Liver (tissue), 9 donors: Measurements from ENCODE around the gene PCNX2. TPM values are rescaled to one million over a fixed set of nuclear protein-coding genes. Genes with fewer than 3 reads are reported as not detected.

Source experiments
- DNase-seq: peaks from one replicate; pipeline ENCODE4 v3.0.0-alpha.2; 2017; ENCODE audit warnings: low spot score
- H3K27ac ChIP-seq, 2 donors: one replicate each; pipeline ENCODE4 v1.7.0; 2013; ENCODE audit warnings: inconsistent platforms in 2 of 2, low read length in 2 of 2, control low read depth in 1 of 2, low read depth in 1 of 2, mild to moderate bottlenecking in 1 of 2
- H3K27me3 ChIP-seq, 4 donors: one replicate each; pipeline versions ENCODE4 v1.6.1 to v1.7.0; 2013; ENCODE audit warnings: low read length in 3 of 4, inconsistent platforms in 1 of 4, mild to moderate bottlenecking in 1 of 4, moderate library complexity in 1 of 4; ENCODE audit not compliant: control insufficient read depth in 4 of 4, insufficient read depth in 4 of 4
- H3K36me3 ChIP-seq, 4 donors: one replicate each; pipeline versions ENCODE4 v1.6.1 to v1.7.0; 2013; ENCODE audit warnings: low read length in 3 of 4, mild to moderate bottlenecking in 3 of 4, low read depth in 1 of 4, moderate library complexity in 1 of 4; ENCODE audit not compliant: control insufficient read depth in 4 of 4, insufficient read depth in 3 of 4
- H3K4me1 ChIP-seq, 4 donors: one replicate each; pipeline versions ENCODE4 v1.6.1 to v1.7.0; 2013; ENCODE audit warnings: low read length in 3 of 4, mild to moderate bottlenecking in 3 of 4, moderate library complexity in 1 of 4; ENCODE audit not compliant: control insufficient read depth in 4 of 4, insufficient read depth in 4 of 4
- H3K4me3 ChIP-seq, 3 donors: one replicate each; pipeline versions ENCODE4 v1.6.1 to v1.7.0; 2013; ENCODE audit warnings: low read length in 3 of 3, control low read depth in 1 of 3, low read depth in 1 of 3, mild to moderate bottlenecking in 1 of 3
- H3K9ac ChIP-seq, 2 donors: one replicate each; pipeline ENCODE4 v1.7.0; 2013; ENCODE audit warnings: low read length in 2 of 2, mild to moderate bottlenecking in 2 of 2, moderate library complexity in 2 of 2, control low read depth in 1 of 2, low read depth in 1 of 2
- H3K9me3 ChIP-seq, 4 donors: one replicate each; pipeline versions ENCODE4 v1.6.1 to v1.7.0; 2013; ENCODE audit warnings: low read length in 3 of 4; ENCODE audit not compliant: control insufficient read depth in 4 of 4
- ATF3 ChIP-seq: IDR thresholded peaks from 2 replicates; pipeline ENCODE4 v1.6.1; 2016; ENCODE audit warnings: antibody characterized with exemption
- CTCF ChIP-seq: fragments of 150-350 bp; IDR thresholded peaks from 2 replicates; pipeline ENCODE4 v1.5.1; 2017; ENCODE audit warnings: improper control_type of control experiment, low read depth, low read length; ENCODE audit not compliant: missing input control
- EGR1 ChIP-seq, 2 donors: IDR thresholded peaks; 2 replicates each; pipeline ENCODE4 v1.6.1; 2016 to 2018; ENCODE audit warnings: antibody characterized with exemption in 2 of 2, low read depth in 2 of 2
- FOXA1 ChIP-seq: IDR thresholded peaks from 2 replicates; pipeline ENCODE4 v1.6.1; 2016; ENCODE audit warnings: antibody characterized with exemption
- FOXA2 ChIP-seq: IDR thresholded peaks from 2 replicates; pipeline ENCODE4 v1.6.1; 2016; ENCODE audit warnings: antibody characterized with exemption
- GABPA ChIP-seq, 2 donors: IDR thresholded peaks in 1 of 2; conservative IDR thresholded peaks in 1 of 2; 2 replicates each; pipeline ENCODE4 v1.6.1; 2016; ENCODE audit warnings: antibody characterized with exemption in 2 of 2, mild to moderate bottlenecking in 1 of 2, moderate library complexity in 1 of 2
- HNF4A ChIP-seq, 2 donors: conservative IDR thresholded peaks; 2 replicates each; pipeline ENCODE4 v1.6.1; 2016; ENCODE audit warnings: antibody characterized with exemption in 2 of 2, mild to moderate bottlenecking in 2 of 2
- HNF4G ChIP-seq: IDR thresholded peaks from 2 replicates; pipeline ENCODE4 v1.6.1; 2016; ENCODE audit warnings: antibody characterized with exemption
- JUND ChIP-seq, 2 donors: IDR thresholded peaks; 2 replicates each; pipeline ENCODE4 v1.6.1; 2016; ENCODE audit warnings: antibody characterized with exemption in 2 of 2
- MAX ChIP-seq: IDR thresholded peaks from 2 replicates; pipeline ENCODE4 v1.6.1; 2016; ENCODE audit warnings: antibody characterized with exemption
- NR2F2 ChIP-seq: IDR thresholded peaks from 2 replicates; pipeline ENCODE4 v1.6.1; 2016; ENCODE audit warnings: antibody characterized with exemption
- RAD21 ChIP-seq, 2 donors: IDR thresholded peaks; 2 replicates each; pipeline ENCODE4 v1.6.1; 2016; ENCODE audit warnings: antibody characterized with exemption in 2 of 2, mild to moderate bottlenecking in 2 of 2
- REST ChIP-seq: IDR thresholded peaks from 2 replicates; pipeline ENCODE4 v1.6.1; 2016; ENCODE audit warnings: antibody characterized with exemption, mild to moderate bottlenecking
- RXRA ChIP-seq, 2 donors: IDR thresholded peaks; 2 replicates each; pipeline ENCODE4 v1.6.1; 2017 to 2018; ENCODE audit warnings: antibody characterized with exemption in 2 of 2, mild to moderate bottlenecking in 1 of 2
- SP1 ChIP-seq: IDR thresholded peaks from 2 replicates; pipeline ENCODE4 v1.6.1; 2018; ENCODE audit warnings: antibody characterized with exemption, mild to moderate bottlenecking
- TAF1 ChIP-seq: conservative IDR thresholded peaks from 2 replicates; pipeline ENCODE4 v1.6.1; 2016; ENCODE audit warnings: antibody characterized with exemption, mild to moderate bottlenecking
- YY1 ChIP-seq: IDR thresholded peaks from 2 replicates; pipeline ENCODE4 v1.6.1; 2016; ENCODE audit warnings: antibody characterized with exemption, mild to moderate bottlenecking
- ZBTB33 ChIP-seq: IDR thresholded peaks from 2 replicates; pipeline ENCODE4 v1.6.1; 2016; ENCODE audit warnings: antibody characterized with exemption
- WGBS: extraction: QIAGEN DNeasy Blood & Tissue Kit; methylation state at CpG from one replicate; pipeline ENCODE4 v1.1.7; 2013; 5-methylcytosine and 5-hydroxymethylcytosine counted together
- polyA plus RNA-seq, 2 donors: library from polyadenylated mRNA; stranded (reverse) in 1 of 2; unstranded in 1 of 2; fragments of 200-250 nt in 1 of 2; fragments of >200 nt in 1 of 2; fragmentation: Nextera tagmentation in 1 of 2; extraction: Ambion mirVana in 1 of 2; gene quantifications; one replicate each; pipeline versions ENCODE4 v1.2.1 to v1.2.3, GENCODE V29; 2013 to 2015
- total RNA-seq, 2 donors: library from RNA; depleted of rRNA; stranded (reverse); fragments of >200 nt; gene quantifications; one replicate each; pipeline ENCODE4 v1.2.3, GENCODE V29; 2014
- donor health status: healthy.
- donor health status: healthy.
- donor health status: healthy.
- donor health status: healthy.
- donor health status: healthy.

PCNX2 gene
- total and polyA plus RNA-seq, 4 donors: 0.20 to 3.1 (median 0.92) TPM

- no peak for TF ChIP-seq ZBTB33
- TF ChIP-seq ATF3: no peak
- TF ChIP-seq HNF4A (conservative IDR thresholded peaks at IDR 0.05): no peak
- TF ChIP-seq EGR1 (IDR thresholded peaks at IDR 0.05; ENCODE audit: low read depth in 2 of 2): no peak
- TF ChIP-seq NR2F2: no peak
Measured at GRCh38 chr1:233277637-233278606, 17.6 kb downstream of the PCNX2 start (continued).

- H3K36me3 ChIP-seq: no peaks in the 10 kb centered on the region
- H3K27me3 ChIP-seq: no peaks in the 10 kb centered on the region
- H3K4me3 ChIP-seq: no peak overlapping the region
- H3K27ac ChIP-seq: no peak overlapping the region
- no peak for DNase-seq
- no peak overlapping the region for H3K9ac ChIP-seq
- no peaks in the 10 kb centered on the region for H3K9me3 ChIP-seq
- TF ChIP-seq FOXA1 (no peak), RXRA (IDR thresholded peaks at IDR 0.05) (no peak), RAD21 (IDR thresholded peaks at IDR 0.05) (no peak), NR2F2 (no peak), REST (no peak), YY1 (no peak), MAX (no peak), HNF4A (conservative IDR thresholded peaks at IDR 0.05) (no peak), TAF1 (no peak), JUND (IDR thresholded peaks at IDR 0.05) (no peak), ATF3 (no peak), HNF4G (no peak), ZBTB33 (no peak), SP1 (no peak), FOXA2 (no peak), GABPA (IDR thresholded peaks at IDR 0.05 in 1 of 2, conservative IDR thresholded peaks at IDR 0.05 in 1 of 2) (no peak), CTCF (no peak)
- H3K4me1 ChIP-seq: no peaks in the 10 kb centered on the region
- 57% methylated on average over 2 of the region's 2 CpGs for WGBS
Measured at GRCh38 chr1:233269656-233270055, 25.9 kb downstream of the PCNX2 start.
